ENCODE measurements around the gene SCN5A.

DNA sequence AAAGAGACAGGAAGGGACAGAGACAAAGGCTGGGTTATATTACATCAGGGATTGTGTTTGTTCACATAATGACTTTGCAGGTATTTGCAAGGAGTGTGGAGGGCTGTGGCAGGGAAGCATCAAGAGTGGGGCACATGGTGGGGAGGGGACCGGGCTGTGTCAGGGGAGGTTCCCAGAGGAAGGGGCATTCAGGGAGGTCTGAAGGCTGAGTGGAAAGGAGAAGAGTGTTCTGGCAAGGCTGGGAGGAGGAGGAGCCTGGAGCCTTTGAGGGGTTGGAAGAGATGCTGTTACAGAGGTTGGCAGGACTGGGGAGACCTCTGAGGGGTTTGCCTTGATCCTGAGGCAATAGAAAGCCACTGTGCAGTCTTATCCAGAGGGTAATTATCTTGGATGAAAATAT is 103.9 kb downstream of the SCN5A start:
- TF ChIP-seq, protein P1, sequence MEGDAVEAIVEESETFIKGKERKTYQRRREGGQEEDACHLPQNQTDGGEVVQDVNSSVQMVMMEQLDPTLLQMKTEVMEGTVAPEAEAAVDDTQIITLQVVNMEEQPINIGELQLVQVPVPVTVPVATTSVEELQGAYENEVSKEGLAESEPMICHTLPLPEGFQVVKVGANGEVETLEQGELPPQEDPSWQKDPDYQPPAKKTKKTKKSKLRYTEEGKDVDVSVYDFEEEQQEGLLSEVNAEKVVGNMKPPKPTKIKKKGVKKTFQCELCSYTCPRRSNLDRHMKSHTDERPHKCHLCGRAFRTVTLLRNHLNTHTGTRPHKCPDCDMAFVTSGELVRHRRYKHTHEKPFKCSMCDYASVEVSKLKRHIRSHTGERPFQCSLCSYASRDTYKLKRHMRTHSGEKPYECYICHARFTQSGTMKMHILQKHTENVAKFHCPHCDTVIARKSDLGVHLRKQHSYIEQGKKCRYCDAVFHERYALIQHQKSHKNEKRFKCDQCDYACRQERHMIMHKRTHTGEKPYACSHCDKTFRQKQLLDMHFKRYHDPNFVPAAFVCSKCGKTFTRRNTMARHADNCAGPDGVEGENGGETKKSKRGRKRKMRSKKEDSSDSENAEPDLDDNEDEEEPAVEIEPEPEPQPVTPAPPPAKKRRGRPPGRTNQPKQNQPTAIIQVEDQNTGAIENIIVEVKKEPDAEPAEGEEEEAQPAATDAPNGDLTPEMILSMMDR (IDR thresholded peaks at IDR 0.05 in 2 of 3, conservative IDR thresholded peaks at IDR 0.05 in 1 of 3; ENCODE audit: borderline replicate concordance in 1 of 3, insufficient read depth in 1 of 3, low read depth in 2 of 3, low read length in 2 of 3), result no peak
- no peak for TF ChIP-seq POLR2A (IDR thresholded peaks at IDR 0.05; ENCODE audit: borderline replicate concordance, extremely low read depth, insufficient read depth, insufficient read length)
- no peak for TF ChIP-seq JUND (IDR thresholded peaks at IDR 0.05)
- no peak for TF ChIP-seq EZH2phosphoT487 (IDR thresholded peaks at IDR 0.05; ENCODE audit: borderline replicate concordance)
- TF ChIP-seq EZH2 (IDR thresholded peaks at IDR 0.05), result no peak
- TF ChIP-seq, protein P2, sequence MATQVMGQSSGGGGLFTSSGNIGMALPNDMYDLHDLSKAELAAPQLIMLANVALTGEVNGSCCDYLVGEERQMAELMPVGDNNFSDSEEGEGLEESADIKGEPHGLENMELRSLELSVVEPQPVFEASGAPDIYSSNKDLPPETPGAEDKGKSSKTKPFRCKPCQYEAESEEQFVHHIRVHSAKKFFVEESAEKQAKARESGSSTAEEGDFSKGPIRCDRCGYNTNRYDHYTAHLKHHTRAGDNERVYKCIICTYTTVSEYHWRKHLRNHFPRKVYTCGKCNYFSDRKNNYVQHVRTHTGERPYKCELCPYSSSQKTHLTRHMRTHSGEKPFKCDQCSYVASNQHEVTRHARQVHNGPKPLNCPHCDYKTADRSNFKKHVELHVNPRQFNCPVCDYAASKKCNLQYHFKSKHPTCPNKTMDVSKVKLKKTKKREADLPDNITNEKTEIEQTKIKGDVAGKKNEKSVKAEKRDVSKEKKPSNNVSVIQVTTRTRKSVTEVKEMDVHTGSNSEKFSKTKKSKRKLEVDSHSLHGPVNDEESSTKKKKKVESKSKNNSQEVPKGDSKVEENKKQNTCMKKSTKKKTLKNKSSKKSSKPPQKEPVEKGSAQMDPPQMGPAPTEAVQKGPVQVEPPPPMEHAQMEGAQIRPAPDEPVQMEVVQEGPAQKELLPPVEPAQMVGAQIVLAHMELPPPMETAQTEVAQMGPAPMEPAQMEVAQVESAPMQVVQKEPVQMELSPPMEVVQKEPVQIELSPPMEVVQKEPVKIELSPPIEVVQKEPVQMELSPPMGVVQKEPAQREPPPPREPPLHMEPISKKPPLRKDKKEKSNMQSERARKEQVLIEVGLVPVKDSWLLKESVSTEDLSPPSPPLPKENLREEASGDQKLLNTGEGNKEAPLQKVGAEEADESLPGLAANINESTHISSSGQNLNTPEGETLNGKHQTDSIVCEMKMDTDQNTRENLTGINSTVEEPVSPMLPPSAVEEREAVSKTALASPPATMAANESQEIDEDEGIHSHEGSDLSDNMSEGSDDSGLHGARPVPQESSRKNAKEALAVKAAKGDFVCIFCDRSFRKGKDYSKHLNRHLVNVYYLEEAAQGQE (IDR thresholded peaks at IDR 0.05; ENCODE audit: low read depth), result no peak
- TF ChIP-seq CEBPB (IDR thresholded peaks at IDR 0.05; ENCODE audit: low read depth), result no peak
- TF ChIP-seq SP1 (IDR thresholded peaks at IDR 0.05; ENCODE audit: low read depth), result no peak
- no peak for TF ChIP-seq FOSL1 (IDR thresholded peaks at IDR 0.05; ENCODE audit: low read depth)
- TF ChIP-seq CBX3 (IDR thresholded peaks at IDR 0.05; ENCODE audit: low read depth), result no peak
- no peak for TF ChIP-seq MAX (IDR thresholded peaks at IDR 0.05)
